T-helper 2 cell treated with Interferon-gamma antibody and Interleukin-4, amounts not matched to agents 100 ng/mL and 5 ng/mL, for 36 hours (primary cell): ENCODE results near the gene MSANTD1. TPM values are rescaled to one million over a fixed set of nuclear protein-coding genes. Genes with fewer than 3 reads are reported as not detected.

Source experiments
- intact Hi-C: fragments of 100-400 bp; cut with micrococcal nuclease; formaldehyde crosslinking; loops from one replicate; pipeline ENCODE4 v1.15.1; 2023
- total RNA-seq: library from RNA; stranded (reverse); gene quantifications from 2 replicates; pipeline ENCODE4 v1.2.3, GENCODE V29; 2022

The MSANTD1 gene
- total RNA-seq, 1 donor from 2014 or later = 1.1 TPM

DNA sequence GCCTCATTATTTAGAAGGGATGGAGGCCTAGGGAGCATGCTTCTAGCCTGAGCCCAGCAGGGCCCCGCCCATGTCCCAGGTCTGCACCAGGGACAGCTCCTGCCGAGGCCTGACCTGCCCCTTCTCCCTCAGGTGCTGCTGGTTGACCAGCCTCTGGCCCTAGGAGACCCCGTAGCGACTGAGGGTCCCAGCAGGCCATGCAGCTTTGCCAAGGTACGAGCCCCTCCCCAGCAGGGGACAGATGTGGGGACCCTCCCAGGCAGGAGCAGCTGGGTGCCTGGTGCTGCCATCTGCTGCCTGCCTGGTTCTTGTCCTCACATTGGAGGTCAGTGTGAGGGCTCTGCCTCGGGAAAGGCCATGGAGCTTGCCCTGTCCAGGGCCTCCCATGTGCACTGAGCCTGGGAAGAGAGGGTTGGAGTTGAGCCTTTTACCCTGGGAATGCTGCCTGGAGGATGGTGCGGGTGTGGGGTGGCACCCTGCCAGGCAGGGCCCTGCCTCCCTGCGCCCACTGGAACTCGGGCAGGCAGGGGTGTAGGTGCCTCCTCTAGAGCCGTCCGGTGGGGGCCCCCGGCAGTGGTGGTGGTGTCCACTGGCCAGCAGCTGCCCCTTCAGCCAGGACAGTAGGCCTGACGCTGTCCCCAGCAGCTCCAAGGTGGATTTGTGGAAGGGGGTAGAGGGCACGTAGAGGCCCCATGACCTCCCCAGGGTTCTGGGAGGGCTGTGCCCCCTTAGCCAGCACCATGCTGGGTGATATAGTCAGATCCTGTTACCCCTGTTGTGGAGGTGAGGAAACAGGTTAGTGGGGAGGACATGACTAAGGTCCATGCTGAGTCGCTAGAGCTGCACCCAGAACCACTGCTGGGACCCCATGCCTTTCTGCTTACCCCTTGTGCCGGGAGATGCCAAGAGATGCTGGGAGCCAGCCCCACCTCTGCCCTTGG, 2.2 kb upstream of the MSANTD1 start:
- intact Hi-C loops = no loop called here

DNA sequence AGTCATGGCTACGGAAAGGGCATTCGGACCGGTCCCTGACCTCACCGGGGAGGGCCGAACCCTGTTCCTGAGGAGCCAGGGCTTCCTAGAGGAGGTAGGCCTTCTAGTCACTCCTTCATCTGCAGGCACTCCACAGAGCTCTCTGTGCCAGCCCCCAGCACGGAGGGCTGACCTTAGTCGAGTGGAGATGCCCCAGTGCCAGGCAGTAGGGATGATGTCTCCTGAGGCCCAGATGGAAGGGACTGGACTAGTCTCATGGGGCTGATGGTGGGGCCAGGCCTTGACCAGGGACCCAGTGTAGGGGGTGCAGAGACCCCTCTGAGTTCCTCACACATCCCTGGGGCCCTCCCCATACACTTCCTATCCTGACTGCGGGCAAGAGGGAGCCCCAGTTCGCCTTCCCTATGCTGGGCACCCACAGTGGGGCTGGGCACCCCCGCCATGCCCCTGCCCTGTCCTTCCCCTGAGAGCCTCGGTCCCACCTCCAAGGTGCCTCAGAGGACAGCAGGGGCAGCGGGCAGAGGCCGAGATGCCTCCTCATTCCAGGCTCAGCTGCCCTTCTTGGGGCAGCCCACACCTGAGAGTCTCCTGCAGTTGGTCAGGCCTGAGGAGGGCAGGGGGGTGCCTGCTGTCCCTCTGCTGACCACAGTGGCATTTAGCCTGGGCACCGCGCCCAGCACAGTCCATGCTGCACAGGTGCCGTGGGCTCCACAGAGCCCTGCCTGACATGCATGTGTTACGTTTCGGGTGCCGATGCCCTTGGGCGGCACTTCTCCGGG, 1.4 kb upstream of the MSANTD1 start:
- intact Hi-C loops = no loop called here

DNA sequence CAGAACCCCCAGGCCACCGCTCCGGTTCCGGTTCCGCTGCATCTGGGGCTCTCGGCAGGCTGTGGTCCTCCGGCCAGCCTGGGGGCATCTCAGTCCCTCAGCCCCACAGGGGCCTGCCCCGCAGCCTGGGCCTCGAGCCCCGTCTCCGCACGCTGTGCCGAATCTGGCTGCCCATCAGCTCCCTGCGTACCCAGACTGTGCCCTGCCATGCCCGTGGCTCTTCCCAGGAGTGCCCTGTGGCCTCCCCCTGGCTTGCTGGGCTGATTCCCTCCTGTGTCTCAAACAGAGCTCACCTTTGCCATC, 830 bp upstream of the MSANTD1 start:
- intact Hi-C loops = no loop called here

DNA sequence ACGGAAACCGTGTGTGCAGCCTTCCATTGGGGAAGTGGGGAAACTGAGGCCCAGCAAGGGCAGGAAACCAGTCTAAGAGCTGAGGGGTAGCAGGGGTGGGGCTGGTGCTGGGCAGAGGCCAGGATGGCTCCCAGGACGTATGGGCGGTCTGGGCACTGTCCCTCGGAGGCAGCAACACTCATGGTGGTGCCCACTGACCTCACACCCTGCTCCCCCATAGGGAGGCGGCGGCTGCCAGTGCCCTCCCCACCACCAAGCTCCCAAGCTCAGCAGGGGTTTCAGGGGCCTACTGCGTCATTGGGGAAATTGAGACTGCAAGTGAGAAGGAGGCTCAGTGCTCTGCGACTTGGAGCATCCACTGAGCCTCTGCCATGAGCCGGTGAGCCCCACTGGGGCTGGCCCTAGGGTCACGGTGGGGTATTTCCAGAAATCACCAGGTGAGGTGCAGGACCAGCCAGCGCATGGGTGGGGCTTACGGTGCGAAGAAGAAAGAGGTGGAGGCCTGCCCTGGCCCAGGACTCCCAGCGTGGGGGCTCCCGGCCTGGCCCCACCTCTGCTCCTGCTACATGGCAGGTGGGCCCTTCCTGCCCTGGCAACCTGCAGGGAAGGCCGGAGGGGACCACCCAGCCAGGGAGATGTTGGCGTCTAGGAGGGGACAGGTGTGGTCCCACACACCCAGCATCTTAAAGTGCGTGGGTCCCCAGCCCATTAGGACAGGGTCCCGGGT, 915 bp downstream of the MSANTD1 start:
- intact Hi-C loops = no loop called here

DNA sequence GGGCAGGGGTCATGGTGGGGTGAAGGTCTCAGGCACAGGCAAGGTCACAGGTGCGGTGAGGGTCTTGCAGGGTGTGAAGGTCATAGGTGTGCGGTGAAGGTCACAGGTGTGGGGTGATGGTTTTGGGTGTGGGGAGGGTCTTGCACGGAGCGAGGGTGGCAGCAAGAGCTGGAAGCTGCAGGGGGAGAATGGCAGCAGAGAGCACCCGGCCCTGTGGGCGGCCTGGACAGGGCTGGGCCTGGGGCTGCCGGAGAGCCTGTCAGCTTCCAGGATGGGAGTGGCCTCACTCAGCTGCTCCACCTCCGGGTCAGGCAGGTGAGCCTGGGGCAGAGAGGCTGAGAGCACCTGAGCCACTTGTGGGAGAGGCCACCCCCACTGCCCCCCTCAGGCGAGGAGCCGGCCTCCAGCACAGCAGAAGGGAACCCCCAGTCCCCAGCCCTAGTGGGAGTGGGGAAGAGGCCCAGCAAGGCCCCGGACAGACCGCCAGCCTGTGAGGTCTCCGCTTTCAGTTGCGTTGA, 1.5 kb downstream of the MSANTD1 start:
- intact Hi-C loops = no loop called here

DNA sequence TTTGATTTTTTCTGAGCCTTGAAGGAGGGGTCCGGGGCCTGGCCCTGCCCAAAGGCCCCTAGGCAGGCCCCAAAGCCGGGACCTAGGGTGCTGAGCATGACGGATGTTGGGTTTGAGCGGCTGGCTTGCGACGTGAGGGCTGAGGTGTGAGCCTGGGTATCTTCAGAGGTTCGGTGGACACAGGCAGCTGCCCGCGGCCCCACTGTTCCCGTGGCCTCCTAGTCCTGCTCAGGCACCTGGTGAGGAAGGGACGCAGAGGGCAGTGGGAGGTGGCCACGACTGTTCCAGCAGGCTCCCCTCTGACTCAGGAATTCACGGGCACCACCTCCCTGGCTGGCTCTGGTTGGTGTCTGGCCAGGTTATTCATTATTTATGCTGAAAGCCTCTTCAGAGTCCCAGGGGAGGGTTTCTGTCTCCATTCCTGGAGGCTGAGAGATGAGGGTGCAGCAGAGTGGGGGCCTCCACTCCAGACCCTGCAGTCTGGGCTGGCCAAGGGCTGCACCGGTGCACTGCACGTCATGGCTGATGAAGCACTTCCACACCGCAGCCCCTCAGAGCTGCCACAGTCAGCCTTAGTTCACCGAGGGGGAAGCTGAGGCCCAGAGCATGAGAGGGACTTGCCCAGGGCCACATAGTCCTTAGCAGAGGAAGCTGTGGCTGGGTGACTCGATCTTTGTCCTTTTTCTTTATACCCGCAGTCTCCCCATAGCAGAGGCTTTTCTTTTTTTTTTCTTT, 2.2 kb downstream of the MSANTD1 start:
- intact Hi-C loops = no loop called here

DNA sequence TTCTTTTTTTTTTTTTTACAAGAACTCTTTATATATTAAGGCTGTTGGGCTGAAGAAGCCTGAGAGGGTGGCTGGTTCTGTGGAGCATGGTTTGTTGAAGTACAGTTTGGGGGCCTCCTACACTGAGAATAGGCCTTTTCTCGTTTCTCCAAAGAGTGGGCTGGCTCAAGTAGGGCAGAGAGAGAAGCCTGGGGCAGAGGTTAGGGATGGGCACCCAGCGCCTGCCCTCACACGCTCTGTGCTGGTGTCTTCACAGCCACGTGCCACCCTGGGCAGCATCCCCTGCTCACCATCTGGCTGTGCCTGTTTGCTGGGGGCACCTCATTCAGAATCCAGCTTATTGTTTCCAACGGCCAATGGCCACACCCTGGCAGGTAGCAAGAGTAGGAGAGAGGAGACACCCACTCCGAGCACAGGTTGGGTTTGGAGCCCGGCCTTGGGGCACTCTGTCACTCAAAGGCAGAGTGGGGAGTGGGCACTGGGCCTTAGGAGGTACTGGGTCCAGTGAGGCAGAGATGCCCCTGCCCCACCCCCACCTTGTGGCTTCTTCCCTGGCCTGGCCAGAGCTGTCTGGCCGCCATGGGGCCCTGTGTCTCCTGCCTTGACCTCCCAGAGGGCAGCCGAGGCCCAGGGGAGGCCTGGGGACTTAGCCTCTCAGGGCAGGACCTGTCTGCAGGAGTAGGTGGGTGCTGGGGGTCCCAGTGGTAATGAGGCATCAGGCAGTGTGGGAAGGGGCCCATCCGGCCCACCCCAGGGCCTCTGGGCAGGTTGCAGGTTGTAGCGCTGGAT, 2.9 kb downstream of the MSANTD1 start:
- intact Hi-C loops = no loop called here

DNA sequence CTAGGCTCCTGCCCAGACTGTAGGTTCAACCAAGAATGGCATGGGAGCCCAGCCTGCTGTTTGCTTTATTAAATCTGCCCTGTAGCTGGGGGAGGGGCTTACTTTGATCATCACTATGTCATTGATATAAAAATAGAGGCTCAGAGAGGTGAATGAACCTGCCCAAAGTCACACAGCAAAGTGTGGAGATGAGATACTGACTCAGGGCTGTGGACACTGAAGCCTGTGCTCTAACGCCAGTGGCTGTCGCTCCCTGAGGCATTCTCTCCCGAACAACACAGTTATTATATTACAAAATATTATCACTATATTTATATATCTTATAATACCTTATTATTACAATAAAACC, 3.5 kb downstream of the MSANTD1 start:
- intact Hi-C loops = no loop called here

DNA sequence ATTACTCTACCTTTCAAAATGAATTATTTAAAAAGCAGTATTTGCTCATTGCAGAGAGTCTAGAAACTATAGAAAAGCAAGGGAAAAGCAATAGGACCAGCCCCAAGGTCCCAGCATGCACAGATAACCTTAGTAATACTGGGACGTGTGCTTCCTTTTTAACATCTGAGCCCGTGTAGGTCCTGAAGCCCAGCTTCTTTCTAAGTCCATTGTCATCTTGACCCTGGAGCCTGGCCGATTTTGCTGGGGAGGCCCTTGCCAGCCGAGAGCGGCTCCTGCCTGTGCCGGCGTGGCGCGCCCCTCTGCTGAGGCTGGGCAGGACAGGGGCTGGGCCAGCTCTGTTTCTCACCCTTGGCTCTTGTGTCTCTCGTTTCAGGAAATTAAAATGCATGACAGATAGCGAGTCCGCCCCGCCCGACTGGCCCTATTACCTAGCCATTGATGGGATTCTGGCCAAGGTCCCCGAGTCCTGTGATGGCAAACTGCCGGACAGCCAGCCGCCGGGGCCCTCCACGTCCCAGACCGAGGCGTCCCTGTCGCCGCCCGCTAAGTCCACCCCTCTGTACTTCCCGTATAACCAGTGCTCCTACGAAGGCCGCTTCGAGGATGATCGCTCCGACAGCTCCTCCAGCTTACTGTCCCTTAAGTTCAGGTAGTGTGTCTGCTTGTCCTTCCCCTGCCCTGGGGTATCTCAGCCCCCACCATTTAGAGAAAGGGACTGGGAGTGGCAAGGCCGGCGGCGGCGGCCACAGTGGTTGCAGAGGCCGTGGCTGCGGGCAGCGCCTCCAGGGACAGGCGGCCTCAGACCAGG, 4.1 kb downstream of the MSANTD1 start:
- intact Hi-C loops = no loop called here

DNA sequence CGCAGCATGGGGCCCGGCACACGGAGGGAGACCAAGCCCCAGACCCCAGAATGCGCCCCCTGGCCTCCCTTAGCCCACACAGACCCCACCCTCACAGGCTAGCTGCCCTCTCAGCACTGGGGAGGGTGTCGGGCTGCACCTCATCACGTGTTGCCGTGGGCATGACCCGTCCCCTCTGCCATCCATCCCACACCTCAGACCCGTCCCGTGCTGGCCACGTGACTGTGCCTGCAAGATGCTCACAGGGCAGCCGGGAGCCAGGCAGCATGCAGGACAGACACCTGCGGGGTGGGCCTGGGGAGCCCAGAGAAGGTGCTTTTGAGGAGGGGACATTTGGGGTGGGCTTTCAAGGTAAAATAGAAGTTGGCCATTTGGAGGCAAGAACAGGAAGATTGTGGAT, 4.8 kb downstream of the MSANTD1 start:
- intact Hi-C loops = no loop called here

DNA sequence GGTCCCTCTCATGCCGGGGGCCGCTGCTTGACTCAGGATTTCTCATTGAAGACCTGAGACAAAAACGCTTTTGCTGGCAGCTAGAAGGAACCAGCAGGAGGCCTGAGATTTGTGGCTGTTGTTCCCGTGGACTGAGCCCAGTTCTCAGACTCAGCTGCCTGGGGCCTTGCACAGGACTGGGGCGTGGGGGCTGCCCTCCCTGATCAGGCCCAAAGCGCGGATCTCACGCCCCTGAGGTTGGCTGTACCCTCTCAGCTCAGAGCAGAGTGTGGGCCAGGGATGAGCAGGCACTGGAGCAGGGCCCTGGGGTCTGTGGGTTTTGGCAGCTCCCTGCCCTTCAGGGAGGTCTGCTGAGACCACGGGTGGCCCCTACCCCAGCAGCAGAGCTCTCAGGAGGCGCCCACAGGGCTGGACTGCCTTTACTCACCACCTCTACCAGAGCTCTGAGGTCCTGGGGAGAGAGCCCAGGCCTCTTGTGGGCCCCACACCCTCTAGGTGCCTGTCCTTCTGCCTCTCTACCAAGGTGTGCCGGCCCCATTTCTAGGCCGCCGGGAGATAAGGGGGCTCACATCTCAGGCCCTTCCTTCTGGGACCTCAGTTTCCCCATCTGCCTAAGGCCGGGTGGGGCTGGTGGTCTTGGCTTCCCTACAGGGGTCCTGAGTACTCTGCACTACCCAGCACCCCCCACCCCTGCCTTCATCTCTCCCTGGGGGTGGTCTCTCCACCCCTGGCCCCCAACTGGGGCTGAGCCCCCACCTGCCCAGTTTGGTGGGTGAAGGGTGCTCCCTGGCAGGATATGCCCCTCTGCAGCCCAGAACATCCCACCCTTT, 5.6 kb downstream of the MSANTD1 start:
- intact Hi-C loops = no loop called here

DNA sequence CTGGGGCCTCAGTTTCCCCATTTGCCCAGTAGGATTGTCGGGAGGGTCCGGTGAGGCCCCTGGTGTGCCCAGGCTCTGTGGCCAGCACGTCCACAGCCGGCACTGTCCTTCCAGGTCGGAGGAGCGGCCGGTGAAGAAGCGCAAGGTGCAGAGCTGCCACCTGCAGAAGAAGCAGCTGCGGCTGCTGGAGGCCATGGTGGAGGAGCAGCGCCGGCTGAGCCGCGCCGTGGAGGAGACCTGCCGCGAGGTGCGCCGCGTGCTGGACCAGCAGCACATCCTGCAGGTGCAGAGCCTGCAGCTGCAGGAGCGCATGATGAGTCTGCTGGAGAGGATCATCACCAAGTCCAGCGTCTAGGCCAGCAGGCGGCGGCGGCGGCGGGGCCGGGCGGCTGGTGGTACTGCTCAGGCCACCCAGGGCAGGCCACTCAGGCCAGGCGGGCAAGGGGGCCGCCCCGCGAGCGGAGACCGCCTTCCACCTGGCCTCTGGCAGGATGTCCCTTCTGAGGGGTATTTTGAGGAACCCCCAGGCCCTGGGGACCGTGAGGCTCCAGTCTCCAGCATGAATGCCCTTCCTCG, 6.7 kb downstream of the MSANTD1 start:
- intact Hi-C loops = no loop called here

DNA sequence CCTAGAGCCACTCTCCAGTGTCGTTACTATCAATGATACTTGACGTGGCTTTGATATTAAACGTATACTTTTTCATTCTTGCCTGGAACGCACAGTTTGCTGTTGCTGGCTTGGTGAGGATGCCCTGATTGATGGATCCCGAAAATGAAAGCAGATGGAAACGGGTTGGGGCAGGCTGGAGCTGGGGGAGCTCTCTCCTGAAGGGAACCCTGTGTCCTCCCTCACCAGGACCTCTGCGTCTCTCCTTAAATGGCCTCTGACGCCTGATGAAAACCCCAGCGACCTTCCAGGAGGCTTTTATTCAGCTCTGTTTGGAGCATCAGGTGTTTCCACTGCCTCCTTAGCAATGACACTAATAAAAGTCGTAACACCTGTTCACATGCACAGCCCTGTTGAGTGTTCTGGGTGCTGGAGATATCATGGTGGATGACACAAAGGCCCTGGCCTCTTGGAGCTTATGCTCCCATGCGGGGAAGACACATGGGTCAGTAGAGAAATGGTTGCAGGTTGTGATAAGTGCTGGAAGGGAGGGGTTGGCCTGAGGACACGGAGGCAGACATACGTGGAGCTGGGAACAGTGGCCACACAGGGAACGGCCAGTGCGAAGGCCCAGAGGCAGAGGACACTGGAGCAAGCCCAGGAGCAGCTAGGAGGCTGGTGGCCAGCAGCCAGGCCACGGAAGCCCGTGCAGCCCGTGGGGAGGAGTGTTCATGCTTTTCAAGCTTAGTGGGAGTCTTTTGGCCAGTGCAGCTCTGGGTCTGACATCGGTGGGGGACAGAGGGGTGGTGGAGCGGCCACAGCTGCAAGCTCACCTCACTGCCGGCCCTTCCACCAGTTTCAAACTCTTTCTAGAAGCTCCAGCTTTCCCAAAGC, 7.5 kb downstream of the MSANTD1 start:
- intact Hi-C loops = no loop called here

DNA sequence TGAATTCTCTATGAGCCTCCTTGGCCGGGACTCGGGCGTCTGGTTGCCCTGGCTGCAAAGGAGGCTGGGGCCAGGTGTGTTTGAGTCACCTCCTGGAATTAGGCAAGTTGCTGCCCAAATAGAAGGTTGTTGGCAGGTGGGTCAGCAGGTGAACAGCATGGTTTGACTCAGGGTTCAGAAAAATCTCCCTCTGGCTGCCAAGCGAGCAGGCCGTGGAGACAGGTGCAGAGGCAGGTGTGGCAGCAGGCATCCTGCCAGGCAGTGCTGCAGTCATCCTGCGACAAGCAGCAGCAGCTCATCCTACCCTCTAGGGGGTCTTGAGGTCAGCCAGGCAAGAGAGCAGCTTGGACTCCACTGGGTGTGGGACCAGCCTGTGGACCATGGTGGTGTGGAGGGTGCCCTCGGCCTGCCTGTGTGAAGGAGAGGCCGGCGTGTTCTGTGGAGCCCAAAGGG, 8.2 kb downstream of the MSANTD1 start:
- intact Hi-C loops = no loop called here

DNA sequence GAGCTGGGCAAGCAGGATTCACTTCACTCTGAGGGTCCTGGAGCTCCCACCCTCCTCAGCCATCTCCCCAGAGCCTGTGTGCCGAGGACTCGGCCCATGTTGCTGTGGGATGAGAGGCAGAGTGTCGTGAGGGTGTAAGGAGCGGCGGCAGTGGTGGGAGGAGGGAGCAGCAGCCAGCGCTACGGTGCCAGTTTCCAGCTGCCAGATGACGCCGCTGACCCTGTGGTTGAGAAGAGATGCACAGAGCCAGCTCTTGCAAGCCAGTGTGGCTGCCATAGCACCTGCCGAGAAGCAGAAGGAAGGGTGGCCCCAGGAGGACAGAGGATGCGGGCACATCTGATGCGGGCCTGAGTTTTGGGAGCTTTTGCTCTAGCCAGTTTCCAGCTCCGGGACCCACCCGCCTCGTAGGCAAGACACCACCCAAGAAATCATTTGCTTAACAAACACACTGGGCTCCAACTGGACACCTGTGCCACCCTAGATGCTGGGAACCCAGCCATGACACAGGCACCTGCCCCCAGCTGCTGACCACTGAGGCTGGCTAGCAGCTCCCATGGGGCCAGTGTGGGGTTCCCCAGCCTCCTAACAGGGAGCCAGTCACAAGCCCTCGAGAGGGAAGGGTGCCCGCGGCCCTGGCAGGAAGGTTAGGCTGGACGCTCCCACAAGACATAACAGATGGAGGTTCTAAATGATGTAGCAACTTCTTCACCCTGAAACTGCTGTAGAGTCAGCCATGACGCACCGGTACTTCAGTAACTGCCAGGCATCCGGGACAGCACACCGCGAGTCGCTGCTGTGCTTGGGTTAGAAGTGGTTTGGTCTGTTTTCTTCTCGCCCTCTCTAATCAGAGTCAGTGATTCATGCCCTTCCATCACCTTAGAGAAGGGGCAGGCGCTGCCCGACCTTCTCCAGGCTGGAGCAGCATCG, 8.9 kb downstream of the MSANTD1 start:
- intact Hi-C loops = no loop called here
